Natural killer cell (primary cell): Measurements from ENCODE around the gene PAH. TPM values are rescaled to one million over a fixed set of nuclear protein-coding genes. Genes with fewer than 3 reads are reported as not detected.
"Not testable (repeated sequence)": the region's sequence is repeated elsewhere in the genome, so short reads cannot be mapped to it uniquely, and the experiment has no call there.

Experiments used
- ATAC-seq, 3 donors: fragments of 150-1000 bp in 2 of 3; fragments of 200-7000 bp in 1 of 3; cut with Tn5 transposase; 1 replicate in 1 of 3; 2 replicates in 2 of 3; pipeline ENCODE4 v1.10.0; 2021; ENCODE audit warnings: mild to moderate bottlenecking in 2 of 3, moderate library complexity in 2 of 3
- DNase-seq, 2 donors: peaks; one replicate each; pipeline versions ENCODE4 v3.0.0 to v3.0.0-alpha.2; 2013 to 2021; ENCODE audit warnings: mixed read lengths in 1 of 2
- H3K27ac ChIP-seq: one replicate; pipeline ENCODE4 v1.5.1; 2013; ENCODE audit warnings: mild to moderate bottlenecking, low read length
- H3K27me3 ChIP-seq: one replicate; pipeline ENCODE4 v1.6.1; 2013; ENCODE audit warnings: low read length; ENCODE audit not compliant: control insufficient read depth, insufficient read depth
- H3K36me3 ChIP-seq: one replicate; pipeline ENCODE4 v1.6.1; 2013; ENCODE audit warnings: low read length; ENCODE audit not compliant: control insufficient read depth, insufficient read depth
- H3K4me1 ChIP-seq: one replicate; pipeline ENCODE4 v1.6.1; 2013; ENCODE audit warnings: low read length; ENCODE audit not compliant: control insufficient read depth, insufficient read depth
- H3K4me3 ChIP-seq: one replicate; pipeline ENCODE4 v1.5.1; 2013; ENCODE audit warnings: low read length
- H3K9me3 ChIP-seq: one replicate; pipeline ENCODE4 v1.6.1; 2013; ENCODE audit warnings: low read length; ENCODE audit not compliant: control insufficient read depth, insufficient read depth
- H3K27ac Mint-ChIP-seq, 2 donors: one replicate each; pipeline ENCODE4 v1.8.0; 2022; ENCODE audit warnings: mild to moderate bottlenecking in 2 of 2, mixed read lengths in 2 of 2, moderate library complexity in 1 of 2
- H3K27me3 Mint-ChIP-seq, 2 donors: one replicate each; pipeline ENCODE4 v1.8.0; 2022; ENCODE audit warnings: low read depth in 2 of 2, mixed read lengths in 2 of 2
- H3K36me3 Mint-ChIP-seq: one replicate; pipeline ENCODE4 v1.8.0; 2022; ENCODE audit warnings: mixed read lengths
- H3K4me1 Mint-ChIP-seq, 2 donors: one replicate each; pipeline ENCODE4 v1.8.0; 2022; ENCODE audit warnings: mixed read lengths in 2 of 2
- H3K4me3 Mint-ChIP-seq: one replicate; pipeline ENCODE4 v1.8.0; 2022; ENCODE audit warnings: mild to moderate bottlenecking, moderate library complexity, mixed read lengths
- H3K9me3 Mint-ChIP-seq, 2 donors: one replicate each; pipeline ENCODE4 v1.8.0; 2022; ENCODE audit warnings: mixed read lengths in 2 of 2
- WGBS: methylation state at CpG from one replicate; pipeline ENCODE4 v1.1.7; 2013; ENCODE audit warnings: missing lambda C conversion rate; ENCODE audit not compliant: insufficient coverage; 5-methylcytosine and 5-hydroxymethylcytosine counted together
- intact Hi-C: fragments of 100-400 bp; cut with micrococcal nuclease; formaldehyde crosslinking; loops from one replicate; pipeline ENCODE4 v1.14.2; 2022
- total RNA-seq, 4 donors: library from RNA; stranded (reverse); fragments of 120-200 nt in 1 of 4; gene quantifications; one replicate each; pipeline versions ENCODE4 v1.2.3 to v1.2.4, GENCODE V29; 2013 to 2022
- TF ChIP-seq, protein P1 (sequence below): fragments of 200-600 bp; IDR thresholded peaks from one replicate; pipeline ENCODE4 v1.8.0; 2022; ENCODE audit warnings: antibody characterized with exemption

Gene PAH
- total RNA-seq, 3 donors from 2014 or later (not counting 1 experiment from before 2014, with no cell fraction given), result not detected

DNA sequence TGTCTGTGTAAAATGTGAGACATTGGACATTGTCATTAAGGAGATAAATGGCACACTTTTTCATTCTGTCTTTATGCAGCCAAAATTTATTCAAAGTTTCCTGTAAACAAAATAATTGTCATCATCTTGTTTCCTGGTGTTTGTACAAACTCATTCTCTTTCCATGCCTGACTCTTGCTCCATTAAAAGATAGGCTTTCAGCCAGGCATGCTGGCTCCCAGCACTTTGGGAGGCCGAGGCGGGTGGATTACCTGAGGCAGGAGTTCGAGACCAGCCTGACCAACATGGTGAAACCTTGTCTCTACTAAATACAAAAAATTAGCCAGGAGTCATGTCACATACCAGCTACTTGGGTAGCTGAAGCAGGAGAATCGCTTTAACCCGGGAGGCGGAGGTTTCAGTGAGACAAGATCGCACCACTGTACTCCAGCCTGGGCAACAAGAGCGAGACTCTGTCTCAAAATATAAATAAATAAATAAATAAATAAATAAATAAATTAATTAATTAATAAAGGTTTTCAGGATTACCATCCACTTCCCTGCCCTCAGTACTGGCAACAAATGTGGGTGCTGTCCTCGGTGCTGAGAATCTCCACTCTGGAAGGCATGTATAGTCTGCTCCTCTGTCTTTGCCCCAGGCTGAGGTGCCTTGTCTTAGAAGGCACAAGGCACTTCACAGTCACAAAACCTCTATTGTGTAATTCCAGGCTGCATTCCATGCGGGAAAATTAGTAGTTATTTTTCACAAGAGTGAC lies 83.2 kb downstream of the PAH start:
- Mint-ChIP-seq H3K27ac (no peak overlapping the region), H3K4me3 (no peak overlapping the region), H3K27me3 (no peaks in the 10 kb centered on the region), H3K4me1 (no peaks in the 10 kb centered on the region), H3K9me3 (no peaks in the 10 kb centered on the region), H3K36me3 (no peaks in the 10 kb centered on the region)
- Histone ChIP-seq H3K4me3 (no peak overlapping the region), H3K36me3 (no peaks in the 10 kb centered on the region), H3K27me3 (no peaks in the 10 kb centered on the region), H3K4me1 (no peaks in the 10 kb centered on the region), H3K27ac (no peak overlapping the region), H3K9me3 (no peaks in the 10 kb centered on the region)
- 67% methylated on average over 5 of the region's 10 CpGs for WGBS
- DNase-seq (no peak), ATAC-seq (no peak)
- TF ChIP-seq, protein P1, sequence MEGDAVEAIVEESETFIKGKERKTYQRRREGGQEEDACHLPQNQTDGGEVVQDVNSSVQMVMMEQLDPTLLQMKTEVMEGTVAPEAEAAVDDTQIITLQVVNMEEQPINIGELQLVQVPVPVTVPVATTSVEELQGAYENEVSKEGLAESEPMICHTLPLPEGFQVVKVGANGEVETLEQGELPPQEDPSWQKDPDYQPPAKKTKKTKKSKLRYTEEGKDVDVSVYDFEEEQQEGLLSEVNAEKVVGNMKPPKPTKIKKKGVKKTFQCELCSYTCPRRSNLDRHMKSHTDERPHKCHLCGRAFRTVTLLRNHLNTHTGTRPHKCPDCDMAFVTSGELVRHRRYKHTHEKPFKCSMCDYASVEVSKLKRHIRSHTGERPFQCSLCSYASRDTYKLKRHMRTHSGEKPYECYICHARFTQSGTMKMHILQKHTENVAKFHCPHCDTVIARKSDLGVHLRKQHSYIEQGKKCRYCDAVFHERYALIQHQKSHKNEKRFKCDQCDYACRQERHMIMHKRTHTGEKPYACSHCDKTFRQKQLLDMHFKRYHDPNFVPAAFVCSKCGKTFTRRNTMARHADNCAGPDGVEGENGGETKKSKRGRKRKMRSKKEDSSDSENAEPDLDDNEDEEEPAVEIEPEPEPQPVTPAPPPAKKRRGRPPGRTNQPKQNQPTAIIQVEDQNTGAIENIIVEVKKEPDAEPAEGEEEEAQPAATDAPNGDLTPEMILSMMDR, result no peak
- intact Hi-C loops, result no loop called here

- H3K36me3 ChIP-seq, ATAC-seq, intact Hi-C loops, H3K36me3 Mint-ChIP-seq, H3K4me3 Mint-ChIP-seq, H3K27me3 ChIP-seq, H3K27me3 Mint-ChIP-seq, H3K9me3 ChIP-seq, H3K4me1 Mint-ChIP-seq, H3K27ac Mint-ChIP-seq, DNase-seq, H3K9me3 Mint-ChIP-seq, H3K27ac ChIP-seq, H3K4me3 ChIP-seq, H3K4me1 ChIP-seq: not testable (repeated sequence)
- 93% methylated on average over 15 of the region's 24 CpGs for WGBS
Measured at GRCh38 chr12:102832826-102833225, 84.2 kb downstream of the PAH start.

GRCh38 chr12:102824218-102824835 lies 92.7 kb downstream of the PAH start:
- Histone ChIP-seq H3K27me3 (no peaks in the 10 kb centered on the region), H3K36me3 (no peaks in the 10 kb centered on the region), H3K27ac (no peak overlapping the region), H3K4me1 (no peaks in the 10 kb centered on the region), H3K4me3 (no peak overlapping the region), H3K9me3 (no peaks in the 10 kb centered on the region)
- Mint-ChIP-seq H3K36me3 (no peaks in the 10 kb centered on the region), H3K4me1 (no peaks in the 10 kb centered on the region), H3K4me3 (no peak overlapping the region), H3K27me3 (peaks cover 6 to 13% of the 10 kb centered on the region in 2 donors), H3K9me3 (no peaks in the 10 kb centered on the region), H3K27ac (no peak overlapping the region)
- DNase-seq (no peak), ATAC-seq (no peak)
- intact Hi-C loops, result no loop called here
- TF ChIP-seq, protein P1, result no peak
- 11% methylated on average over 36 of the region's 36 CpGs for WGBS

- Histone ChIP-seq H3K27ac (no peak overlapping the region), H3K4me1 (no peaks in the 10 kb centered on the region), H3K27me3 (no peaks in the 10 kb centered on the region), H3K36me3 (no peaks in the 10 kb centered on the region), H3K9me3 (no peaks in the 10 kb centered on the region), H3K4me3 (no peak overlapping the region)
- DNase-seq (no peak), ATAC-seq (no peak)
- H3K27me3 Mint-ChIP-seq, result peaks cover 6 to 13% of the 10 kb centered on the region in 2 donors
- H3K36me3 Mint-ChIP-seq, result no peaks in the 10 kb centered on the region
- no peaks in the 10 kb centered on the region for H3K9me3 Mint-ChIP-seq
- 78% methylated on average over 1 of the region's 5 CpGs for WGBS
- H3K4me1 Mint-ChIP-seq, result no peaks in the 10 kb centered on the region
- intact Hi-C loops, result no loop called here
- H3K27ac Mint-ChIP-seq, result no peak overlapping the region
- no peak overlapping the region for H3K4me3 Mint-ChIP-seq
- TF ChIP-seq, protein P1, result no peak
Measured at GRCh38 chr12:102821149-102821548, 95.9 kb downstream of the PAH start.
